IPS-20b (cell line): ENCODE results near the gene NKIRAS2.
"Not testable (repeated sequence)": the region's sequence is repeated elsewhere in the genome, so short reads cannot be mapped to it uniquely, and the experiment has no call there.

Experiments used
- H3K27ac ChIP-seq: one replicate; pipeline ENCODE4 v1.5.1; 2013; ENCODE audit warnings: low read length
- H3K27me3 ChIP-seq: 2 replicates; pipeline ENCODE4 v1.6.1; 2013; ENCODE audit warnings: mild to moderate bottlenecking, low read length, inconsistent platforms; ENCODE audit not compliant: insufficient read depth
- H3K36me3 ChIP-seq: 2 replicates; pipeline ENCODE4 v1.6.1; 2013; ENCODE audit warnings: low read depth, mild to moderate bottlenecking, inconsistent platforms, low read length, moderate library complexity; ENCODE audit not compliant: insufficient read depth
- H3K4me1 ChIP-seq: 2 replicates; pipeline ENCODE4 v1.6.1; 2013; ENCODE audit warnings: mild to moderate bottlenecking, control low read depth, inconsistent platforms, low read length, moderate library complexity; ENCODE audit not compliant: insufficient read depth
- H3K4me3 ChIP-seq: 2 replicates; pipeline ENCODE4 v1.5.1; 2013; ENCODE audit warnings: mild to moderate bottlenecking, low read length, inconsistent platforms
- H3K9ac ChIP-seq: 2 replicates; pipeline ENCODE4 v1.6.1; 2013; ENCODE audit warnings: low read depth, mild to moderate bottlenecking, inconsistent platforms, low read length, moderate library complexity
- H3K9me3 ChIP-seq: 2 replicates; pipeline ENCODE4 v1.6.1; 2013; ENCODE audit warnings: mild to moderate bottlenecking, low read depth, low read length, inconsistent platforms; ENCODE audit not compliant: insufficient read depth

Gene NKIRAS2

GRCh38 chr17:42002175-42002791, 17.6 kb upstream of the NKIRAS2 start:
- Histone ChIP-seq H3K4me3 (no peak overlapping the region), H3K27me3 (no peaks in the 10 kb centered on the region), H3K36me3 (peaks cover 65% of the 10 kb centered on the region), H3K4me1 (no peaks in the 10 kb centered on the region), H3K9ac (no peak overlapping the region), H3K9me3 (no peaks in the 10 kb centered on the region), H3K27ac (no peak overlapping the region)

DNA sequence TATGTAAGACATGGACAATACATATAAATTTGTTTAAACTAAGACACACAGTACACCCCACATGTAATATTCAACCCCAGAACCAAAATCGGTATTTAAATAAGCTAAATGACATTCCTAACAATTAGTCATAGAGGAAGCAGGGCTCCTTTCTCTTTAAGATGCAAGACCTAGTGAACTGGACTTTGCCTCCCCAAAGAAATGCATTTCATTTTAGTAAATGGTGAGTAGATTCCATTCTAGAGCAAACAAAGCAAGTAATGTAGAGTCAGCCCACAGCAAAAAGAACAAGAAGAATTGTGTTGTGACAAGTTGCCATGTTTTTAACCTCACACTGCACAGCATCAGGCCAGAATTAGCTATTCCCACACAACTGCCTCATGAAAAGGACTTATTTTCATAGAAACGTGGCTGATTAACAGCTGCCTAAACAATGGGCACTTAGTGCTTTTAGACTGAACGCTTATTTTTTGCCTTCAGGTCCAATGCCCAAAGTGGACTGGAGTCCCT, 17.0 kb upstream of the NKIRAS2 start:
- peaks cover 59% of the 10 kb centered on the region for H3K36me3 ChIP-seq
- no peak overlapping the region for H3K4me3 ChIP-seq

DNA sequence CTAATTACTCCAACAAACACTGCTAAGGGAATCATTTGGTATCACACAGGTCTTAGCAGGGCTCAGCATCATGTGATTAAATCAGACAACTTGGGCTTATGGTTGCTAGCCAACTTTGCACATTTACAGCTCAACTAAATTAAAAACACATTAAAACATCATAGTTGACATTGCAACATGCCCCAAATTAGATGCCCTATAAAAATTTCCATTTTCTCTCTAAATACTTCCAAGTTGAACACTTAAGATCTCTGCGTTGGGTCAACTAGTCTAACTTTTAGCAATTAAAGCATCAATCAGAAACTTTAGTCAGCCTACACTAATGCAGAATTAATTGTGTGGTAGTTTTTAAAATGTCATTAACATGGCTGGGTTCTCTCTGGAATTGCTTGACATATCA, 14.7 kb upstream of the NKIRAS2 start:
- H3K9ac ChIP-seq, result no peak overlapping the region
- no peak overlapping the region for H3K4me3 ChIP-seq
- H3K4me1 ChIP-seq, result no peaks in the 10 kb centered on the region
- H3K27ac ChIP-seq, result no peak overlapping the region
- H3K9me3 ChIP-seq, result no peaks in the 10 kb centered on the region
- no peaks in the 10 kb centered on the region for H3K27me3 ChIP-seq
- peaks cover 42% of the 10 kb centered on the region for H3K36me3 ChIP-seq

More for the DNA sequence above, 17.0 kb upstream of the NKIRAS2 start:
- no peaks in the 10 kb centered on the region for H3K27me3 ChIP-seq
- no peak overlapping the region for H3K27ac ChIP-seq
- no peak overlapping the region for H3K9ac ChIP-seq
- no peaks in the 10 kb centered on the region for H3K4me1 ChIP-seq
- H3K9me3 ChIP-seq, result no peaks in the 10 kb centered on the region

DNA sequence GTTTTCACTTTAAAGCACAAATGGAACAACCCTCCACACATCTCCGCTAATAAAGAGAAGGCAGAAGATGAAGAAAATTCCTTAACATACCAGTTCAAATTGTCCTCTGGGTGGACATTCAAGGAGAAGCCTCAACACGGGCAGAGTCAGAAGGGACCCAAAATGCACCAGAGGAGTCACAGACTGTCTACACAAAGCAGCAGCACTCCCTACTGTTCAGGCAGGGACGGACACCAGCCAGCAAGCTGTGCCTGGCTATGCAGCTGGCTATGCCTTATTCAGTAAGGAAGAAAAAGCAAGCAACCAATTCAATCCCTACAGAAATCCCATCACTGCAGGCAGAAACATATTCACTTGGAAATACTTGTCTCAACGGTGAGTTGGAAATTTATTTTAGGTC, 10.7 kb upstream of the NKIRAS2 start:
- Histone ChIP-seq H3K36me3 (peaks cover 15% of the 10 kb centered on the region), H3K9me3 (no peaks in the 10 kb centered on the region), H3K27me3 (no peaks in the 10 kb centered on the region), H3K4me3 (no peak overlapping the region), H3K27ac (peak overlapping the region; percentile 16), H3K9ac (peak overlapping the region; percentile 7; the same call in 1 of the 2 replicates), H3K4me1 (peaks cover 24% of the 10 kb centered on the region)

- not testable (repeated sequence) for H3K4me3 ChIP-seq, H3K9ac ChIP-seq, H3K9me3 ChIP-seq, H3K27me3 ChIP-seq, H3K27ac ChIP-seq
- Histone ChIP-seq H3K36me3 (peaks cover 11% of the 10 kb centered on the region; the same call in 1 of the 2 replicates), H3K4me1 (peaks cover 24% of the 10 kb centered on the region)
Observed at GRCh38 chr17:42010266-42010680, 9.6 kb upstream of the NKIRAS2 start.

DNA sequence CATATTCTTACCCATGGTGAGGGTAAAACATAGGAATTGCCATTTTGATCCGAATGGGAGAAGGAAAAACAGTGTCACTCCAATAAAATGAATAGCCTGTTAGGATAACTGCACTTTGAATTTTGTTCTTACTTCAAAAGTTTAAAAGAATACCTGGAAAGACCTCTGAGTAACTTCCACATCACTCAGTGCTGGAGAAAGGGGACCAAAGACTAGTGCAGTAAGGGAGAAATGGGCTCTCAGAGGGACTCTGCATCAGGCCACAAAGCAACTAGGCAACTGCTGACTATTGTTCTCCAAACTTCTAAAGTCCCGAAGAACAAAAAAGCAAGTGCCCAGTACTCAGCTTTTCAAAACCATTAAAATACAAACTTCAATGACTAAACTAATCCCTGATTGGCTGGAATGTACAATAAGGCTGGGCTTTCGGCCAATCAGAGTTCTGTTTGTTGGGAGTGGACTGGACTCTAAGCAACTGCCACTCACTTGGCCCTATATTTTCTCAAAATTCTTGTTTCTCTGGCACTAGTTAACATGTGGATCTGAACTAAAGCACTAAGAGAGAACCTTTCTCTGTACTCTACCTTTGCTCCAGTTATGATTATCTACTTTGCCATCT, 8.9 kb upstream of the NKIRAS2 start:
- Histone ChIP-seq H3K9me3 (no peaks in the 10 kb centered on the region), H3K4me1 (peaks cover 27% of the 10 kb centered on the region), H3K9ac (peak overlapping the region; percentile 75; the same call in 1 of the 2 replicates), H3K4me3 (no peak overlapping the region), H3K36me3 (peaks cover 13% of the 10 kb centered on the region; the same call in 1 of the 2 replicates), H3K27ac (peak overlapping the region; percentile 93), H3K27me3 (no peaks in the 10 kb centered on the region)

GRCh38 chr17:42012363-42012762, 7.5 kb upstream of the NKIRAS2 start:
- not testable (repeated sequence) for H3K9me3 ChIP-seq, H3K27me3 ChIP-seq
- Histone ChIP-seq H3K4me3 (peak overlapping the region; percentile 17; the same call in 1 of the 2 replicates), H3K36me3 (peaks cover 13% of the 10 kb centered on the region; the same call in 1 of the 2 replicates), H3K9ac (peak overlapping the region; percentile 63; the same call in 1 of the 2 replicates), H3K27ac (peak overlapping the region; percentile 89), H3K4me1 (peaks cover 29% of the 10 kb centered on the region)

DNA sequence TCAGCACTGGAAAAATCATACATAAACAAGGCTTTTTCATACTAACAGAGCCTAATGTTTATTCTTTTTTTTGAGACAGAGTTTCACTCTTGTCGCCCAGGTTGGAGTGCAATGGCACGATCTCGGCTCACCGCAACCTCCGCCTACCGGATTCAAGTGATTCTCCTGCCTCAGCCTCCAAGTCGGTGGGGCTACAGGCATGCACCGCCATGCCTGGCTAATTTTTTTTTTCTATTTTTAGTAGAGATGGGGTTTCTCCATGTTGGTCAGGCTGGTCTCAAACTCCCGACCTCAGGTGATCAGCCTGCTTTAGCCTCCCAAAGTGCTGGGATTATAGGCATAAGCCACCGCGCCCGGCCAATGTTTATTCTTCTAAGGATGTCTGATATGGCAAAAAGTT, 6.2 kb upstream of the NKIRAS2 start:
- H3K27me3 ChIP-seq, result not testable (repeated sequence)

GRCh38 chr17:42016411-42016831, 3.5 kb upstream of the NKIRAS2 start:
- peaks cover 14% of the 10 kb centered on the region for H3K36me3 ChIP-seq
- H3K9ac ChIP-seq, result peak overlapping the region; percentile 98
- peaks cover 26% of the 10 kb centered on the region for H3K4me1 ChIP-seq
- H3K27ac ChIP-seq, result peak overlapping the region; percentile 96
- no peaks in the 10 kb centered on the region for H3K27me3 ChIP-seq
- no peaks in the 10 kb centered on the region for H3K9me3 ChIP-seq
- H3K4me3 ChIP-seq, result peak overlapping the region; percentile 91

More for the DNA sequence above, 6.2 kb upstream of the NKIRAS2 start:
- not testable (repeated sequence) for H3K9me3 ChIP-seq
- peak overlapping the region; percentile 17; the same call in 1 of the 2 replicates for H3K4me3 ChIP-seq
- H3K36me3 ChIP-seq, result peaks cover 13% of the 10 kb centered on the region; the same call in 1 of the 2 replicates
- peaks cover 29% of the 10 kb centered on the region for H3K4me1 ChIP-seq
- peak overlapping the region; percentile 63; the same call in 1 of the 2 replicates for H3K9ac ChIP-seq
- H3K27ac ChIP-seq, result peak overlapping the region; percentile 89

GRCh38 chr17:42016941-42017865, 2.7 kb upstream of the NKIRAS2 start, which contains the start of gene DNAJC7:
TSS of gene DNAJC7 (minus strand) at chr17:42017439. CDS start at chr17:42017416, 23 bp downstream.
- peak within 1 kb of the TSS; percentile 96 for H3K27ac ChIP-seq
- H3K4me3 ChIP-seq, result peak within 1 kb of the TSS; percentile 91
- peak within 1 kb of the TSS; percentile 98 for H3K9ac ChIP-seq
- peaks cover 16% of the 10 kb centered on the region for H3K36me3 ChIP-seq
- H3K27me3 ChIP-seq, result no peaks in the 10 kb centered on the region
- H3K4me1 ChIP-seq, result peaks cover 19% of the 10 kb centered on the region; the same call in 1 of the 2 replicates
- no peaks in the 10 kb centered on the region for H3K9me3 ChIP-seq

DNA sequence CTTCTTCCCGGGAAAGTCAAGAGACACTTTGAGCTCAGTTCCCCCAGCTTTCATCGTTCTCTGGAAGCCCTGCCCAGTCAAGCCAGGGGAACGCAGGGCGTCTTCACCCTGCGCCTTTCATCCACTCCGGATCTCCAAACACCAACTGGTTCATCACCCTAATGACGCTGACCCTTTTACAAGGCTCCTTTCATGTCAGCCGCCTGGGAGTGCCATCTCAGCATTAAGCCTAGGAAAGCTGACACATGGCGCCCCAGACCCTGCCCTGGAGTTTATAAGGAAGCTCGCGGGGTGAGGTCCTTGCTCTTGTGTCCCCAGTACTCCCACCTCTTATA, 2.1 kb upstream of the NKIRAS2 start:
- H3K9me3 ChIP-seq, result no peaks in the 10 kb centered on the region
- H3K4me1 ChIP-seq, result peaks cover 15% of the 10 kb centered on the region; the same call in 1 of the 2 replicates
- H3K27ac ChIP-seq, result peak overlapping the region; percentile 96
- peak overlapping the region; percentile 91 for H3K4me3 ChIP-seq
- no peaks in the 10 kb centered on the region for H3K27me3 ChIP-seq
- peak overlapping the region; percentile 98; the same call in 1 of the 2 replicates for H3K9ac ChIP-seq
- H3K36me3 ChIP-seq, result peaks cover 22% of the 10 kb centered on the region
